HG03558 (cell line): Measurements from ENCODE around the gene CR1L.
"Not testable (repeated sequence)": the region's sequence is repeated elsewhere in the genome, so short reads cannot be mapped to it uniquely, and the experiment has no call there.

Source experiments
- ATAC-seq: cut with Tn5 transposase; IDR thresholded peaks from one replicate; pipeline ENCODE4 v1.9.1; 2021; ENCODE audit warnings: moderate number of reproducible peaks; ENCODE audit not compliant: unreplicated experiment; ENCODE audit errors: extremely low read depth

CR1L gene

DNA sequence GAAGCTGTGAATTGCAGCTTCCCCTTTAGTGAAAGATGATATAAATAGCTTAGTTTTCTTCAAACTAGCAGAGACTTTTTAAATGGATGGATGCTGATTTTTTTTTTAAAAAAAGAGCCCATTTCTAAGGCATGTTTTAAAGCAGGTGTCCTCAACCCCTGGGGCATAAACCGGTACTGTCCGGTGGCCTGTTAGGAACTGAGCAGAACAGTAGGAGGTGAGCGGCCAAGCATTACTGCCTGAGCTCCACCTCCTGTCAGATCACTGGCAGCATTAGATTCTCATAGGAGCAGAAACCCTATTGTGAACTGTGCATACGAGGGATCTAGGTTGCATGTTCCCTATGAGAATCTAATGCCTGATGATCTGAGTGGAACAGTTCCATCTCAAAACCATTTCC, 31.2 kb downstream of the CR1L start:
- no peak for ATAC-seq

DNA sequence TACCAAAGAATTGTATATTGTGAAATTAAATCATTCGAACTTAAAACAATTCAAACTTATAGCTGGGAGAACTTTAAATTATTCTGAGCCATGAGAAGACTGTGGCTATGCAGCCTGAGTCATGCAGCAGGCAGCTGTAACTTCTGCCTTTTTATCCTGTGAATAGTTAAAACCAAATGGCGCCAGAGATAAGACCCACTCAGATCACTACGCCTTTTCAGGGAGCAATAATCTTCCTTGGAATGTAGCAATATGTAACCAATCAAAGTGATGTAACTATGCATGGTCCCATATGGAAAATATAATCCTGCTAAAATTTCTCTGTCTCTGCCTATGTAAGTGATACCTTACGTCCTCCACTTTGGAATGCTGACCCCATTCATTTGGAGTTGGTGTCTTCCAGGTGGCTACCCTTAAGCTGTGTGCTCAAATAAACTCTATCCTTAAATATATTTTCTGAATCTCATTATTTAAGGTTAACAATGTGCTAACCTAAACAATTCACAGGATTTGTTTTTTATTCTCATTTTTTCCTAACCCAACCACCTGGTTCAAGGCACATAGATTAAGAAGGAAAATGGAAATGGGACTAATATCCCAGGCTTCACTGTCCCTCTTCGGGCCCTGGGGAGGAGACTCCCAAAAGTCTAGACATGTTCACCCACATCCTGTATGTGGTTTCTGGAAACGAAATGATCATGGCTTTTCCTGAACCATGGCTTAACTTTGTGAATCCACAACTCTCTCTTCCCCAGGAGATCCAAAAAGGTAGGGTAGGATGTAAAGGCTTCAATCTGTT, 35.9 kb downstream of the CR1L start:
- not testable (repeated sequence) for ATAC-seq

DNA sequence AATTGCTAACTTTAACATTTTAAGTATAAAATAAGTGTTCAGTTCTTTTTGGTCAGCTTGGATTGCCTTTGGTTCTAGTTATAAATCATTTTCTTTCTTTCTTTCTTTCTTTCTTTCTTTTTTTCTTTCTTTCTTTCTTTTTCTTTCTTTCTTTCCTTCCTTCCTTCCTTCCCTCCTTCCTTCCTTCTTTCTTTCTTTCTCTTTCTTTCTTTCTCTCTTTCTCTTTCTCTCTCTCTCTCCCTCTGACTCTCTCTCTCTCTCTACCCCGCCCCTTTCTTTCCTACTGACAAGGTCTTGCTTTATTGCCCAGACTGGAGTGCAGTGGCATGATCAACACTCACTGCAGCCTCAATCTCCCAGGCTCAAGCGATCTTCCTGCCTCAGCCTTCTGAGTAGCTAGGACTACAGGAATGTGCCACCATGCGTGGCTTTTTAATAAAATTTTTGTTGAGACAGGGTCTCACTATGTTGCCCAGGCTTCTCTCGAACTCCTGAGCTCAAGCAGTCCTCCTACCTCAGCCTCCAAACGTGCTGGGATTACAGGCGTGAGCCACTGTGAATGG, 38.0 kb downstream of the CR1L start:
- ATAC-seq: not testable (repeated sequence)

DNA sequence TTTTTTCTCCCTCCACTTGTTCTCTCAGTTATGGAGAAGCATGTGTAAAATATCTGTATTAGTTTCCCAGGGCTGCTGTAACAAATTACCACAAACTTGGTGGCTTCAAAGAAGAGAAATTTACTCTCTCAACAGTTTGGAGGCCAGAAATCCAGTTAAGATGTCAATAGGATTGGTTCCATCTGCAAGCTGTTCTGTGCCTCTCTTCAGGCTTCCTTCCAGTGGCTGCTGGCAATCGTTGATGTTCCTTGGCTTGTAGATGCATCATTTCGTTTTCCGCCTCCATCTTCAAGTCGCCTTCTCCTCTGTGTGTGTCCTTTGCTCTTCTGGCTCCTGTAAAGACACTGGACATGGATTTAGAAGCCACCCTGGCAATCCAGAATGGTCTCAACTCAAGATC, 45.6 kb downstream of the CR1L start:
- not testable (repeated sequence) for ATAC-seq

DNA sequence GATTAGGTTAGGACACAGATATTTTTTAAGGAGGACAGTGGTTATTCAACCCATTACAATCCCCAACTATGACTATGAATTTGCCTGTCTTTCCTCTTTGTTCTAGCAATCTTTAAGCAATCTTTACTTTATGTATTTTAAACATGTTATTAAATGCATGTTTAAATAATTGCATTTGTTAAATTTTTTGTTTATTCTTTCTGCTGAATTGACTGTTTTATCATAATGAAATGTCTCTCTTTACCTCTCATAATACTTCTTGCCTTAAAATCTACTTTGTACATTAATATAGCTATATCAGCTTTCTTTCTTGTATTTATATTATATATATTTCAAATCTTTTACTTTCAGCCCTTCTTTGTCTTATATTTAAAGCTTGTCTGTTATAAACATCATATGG, 46.1 kb downstream of the CR1L start:
- ATAC-seq: no peak

DNA sequence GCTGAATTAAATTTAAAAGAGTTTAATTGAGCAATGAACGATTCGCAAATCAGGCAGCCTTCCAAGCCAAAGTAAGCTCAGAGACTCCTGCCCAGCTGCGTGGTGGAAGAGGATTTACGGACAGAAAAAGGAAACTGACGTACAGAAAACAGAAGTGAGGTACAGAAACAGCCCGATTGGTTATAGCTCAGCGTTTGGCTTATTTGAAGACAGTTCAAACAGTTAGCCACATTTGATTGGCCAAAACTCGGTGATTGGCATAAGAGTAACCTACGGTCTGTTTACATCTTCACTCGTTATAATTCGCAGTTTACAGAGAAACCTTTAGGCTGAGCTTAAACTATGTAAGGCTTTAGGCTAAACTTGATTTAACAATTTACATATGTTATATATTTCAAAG, 46.9 kb downstream of the CR1L start:
- no peak for ATAC-seq

DNA sequence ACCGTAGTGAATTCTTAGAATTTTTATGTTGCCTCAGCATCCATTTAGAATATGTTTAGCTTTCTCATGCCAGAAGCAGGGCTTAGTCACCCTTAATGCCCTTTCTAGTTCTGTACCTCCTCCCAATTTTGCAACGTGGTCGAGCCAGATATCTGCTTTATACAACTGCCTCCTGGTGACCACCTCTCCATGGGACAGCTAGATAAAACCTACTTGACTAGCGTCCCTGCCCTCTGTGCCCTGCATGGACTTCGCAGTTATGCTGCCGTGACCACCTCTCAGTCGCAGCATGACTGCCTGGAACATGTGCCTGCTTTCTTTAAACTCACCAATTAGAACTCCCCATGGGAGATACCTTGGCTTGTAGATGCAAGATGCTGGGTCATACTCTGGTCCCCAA, 47.4 kb downstream of the CR1L start:
- not testable (repeated sequence) for ATAC-seq

DNA sequence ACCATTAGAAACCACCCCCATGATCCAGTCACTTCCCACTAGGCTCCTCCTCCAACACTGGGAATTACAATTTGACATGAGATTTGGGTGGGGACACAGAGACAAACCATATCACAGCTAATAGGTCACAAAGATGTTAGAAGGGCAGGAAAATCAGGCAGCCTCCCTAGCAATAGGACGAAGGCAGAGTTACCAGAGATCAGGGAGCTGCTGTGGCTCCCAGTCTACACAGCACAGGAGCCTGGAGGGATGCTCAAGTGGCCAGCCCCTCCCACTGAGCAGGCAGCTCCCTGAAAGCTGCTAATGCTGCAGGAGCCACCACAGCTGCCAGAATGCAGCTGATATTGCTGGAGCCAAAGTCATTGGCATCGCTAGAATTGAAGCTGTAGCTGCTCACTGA, 51.0 kb downstream of the CR1L start:
- no peak for ATAC-seq

DNA sequence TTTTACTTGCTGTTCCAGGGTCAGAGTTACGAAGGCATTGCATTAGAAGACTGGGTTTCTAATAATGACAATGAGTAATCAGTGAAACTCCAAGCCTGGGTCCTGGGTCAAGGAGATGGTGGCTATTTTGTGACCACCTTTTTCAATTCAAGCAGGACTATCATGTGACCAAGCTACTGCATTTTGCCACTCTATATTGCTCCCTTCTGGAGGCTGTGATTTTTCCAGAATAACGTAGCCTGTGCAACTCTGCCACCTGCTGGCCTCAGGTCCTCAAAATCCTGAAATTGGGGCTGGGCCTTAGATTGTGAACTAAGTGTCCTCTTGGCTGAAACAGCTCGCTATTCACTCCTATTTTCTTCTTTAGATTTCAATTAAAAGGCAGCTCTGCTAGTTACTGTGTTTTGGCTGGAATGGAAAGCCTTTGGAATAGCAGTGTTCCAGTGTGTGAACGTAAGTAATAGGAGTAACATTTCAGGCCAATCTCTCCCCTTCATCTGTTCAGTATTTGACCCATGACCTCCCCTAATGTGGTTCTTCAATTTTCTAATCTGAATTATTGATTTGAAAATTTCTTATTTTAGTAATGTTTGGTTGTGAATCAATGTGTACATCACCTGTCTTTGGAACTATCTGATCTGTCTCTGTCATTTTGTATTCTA, 54.0 kb downstream of the CR1L start:
- no peak for ATAC-seq

DNA sequence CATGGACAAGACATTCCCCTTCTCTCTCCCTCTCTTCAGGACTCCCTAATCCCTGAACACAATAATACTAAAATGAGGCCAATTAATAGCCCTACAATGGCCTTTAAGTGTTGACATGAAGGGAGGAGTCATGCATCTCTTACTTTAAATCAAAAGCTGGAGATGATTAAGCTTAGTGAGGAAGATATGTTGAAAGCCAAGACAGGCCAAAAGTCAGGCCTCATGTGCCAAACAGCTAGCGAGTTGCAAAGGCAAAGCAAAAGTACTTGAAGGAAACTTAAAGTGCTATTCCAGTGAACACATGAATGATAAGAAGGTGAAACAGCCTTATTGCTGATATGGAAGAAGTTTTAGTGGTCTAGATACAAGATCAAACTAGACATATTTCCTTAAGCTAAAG, 57.4 kb downstream of the CR1L start:
- no peak for ATAC-seq

DNA sequence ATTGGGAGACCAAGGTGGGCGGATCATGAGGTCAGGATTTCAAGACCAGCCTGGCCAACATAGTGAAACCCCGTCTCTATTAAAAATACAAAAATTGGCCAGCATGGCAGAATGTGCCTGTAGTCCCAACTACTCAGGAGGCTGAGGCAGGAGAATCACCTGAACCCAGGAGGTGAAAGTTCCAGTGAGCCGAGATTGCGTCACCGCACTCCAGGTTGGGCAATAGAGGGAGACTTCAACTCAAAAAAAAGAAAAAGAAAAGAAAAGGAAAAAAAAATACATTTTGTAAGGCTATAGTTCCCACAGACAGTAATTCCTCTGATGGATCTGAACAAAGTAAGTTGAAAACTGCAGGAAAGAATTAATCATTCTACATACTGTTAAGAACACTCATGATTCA, 58.8 kb downstream of the CR1L start:
- ATAC-seq: no peak

DNA sequence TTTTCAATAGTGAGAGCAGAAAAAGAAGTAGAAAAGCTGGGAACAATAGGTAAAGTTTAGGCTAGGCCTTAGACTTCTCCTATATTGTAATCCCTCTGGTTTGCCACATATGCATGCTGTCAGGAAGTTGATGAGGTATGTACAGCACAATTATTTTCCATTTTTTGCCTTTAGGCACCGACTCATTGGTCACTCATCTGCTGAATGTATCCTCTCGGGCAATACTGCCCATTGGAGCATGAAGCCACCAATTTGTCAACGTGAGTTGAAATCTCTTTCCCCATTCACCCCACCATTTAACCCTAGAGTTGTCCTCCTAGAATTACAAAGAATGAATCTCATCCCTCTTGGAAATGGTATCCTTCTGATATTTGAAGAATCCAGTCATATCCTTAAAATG, 63.1 kb downstream of the CR1L start:
- not testable (repeated sequence) for ATAC-seq

DNA sequence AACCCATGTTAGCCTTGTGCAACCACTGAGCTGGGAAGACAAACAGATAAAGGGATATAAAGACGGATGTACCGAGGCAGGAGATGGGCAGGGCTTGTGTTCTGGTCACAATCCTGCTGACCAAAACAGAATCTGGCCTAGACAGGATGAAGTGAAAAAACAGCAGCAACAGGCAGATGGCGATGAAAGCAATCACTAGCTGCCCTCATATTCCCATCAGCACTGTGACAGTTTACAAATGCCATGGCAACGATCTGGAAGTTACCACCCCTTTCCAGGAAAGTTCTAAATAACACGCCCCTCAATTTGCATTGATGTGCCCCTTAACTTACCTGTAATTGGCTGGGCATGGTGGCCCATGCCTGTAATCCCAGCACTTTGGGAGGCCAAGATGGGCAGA, 66.4 kb downstream of the CR1L start:
- no peak for ATAC-seq

DNA sequence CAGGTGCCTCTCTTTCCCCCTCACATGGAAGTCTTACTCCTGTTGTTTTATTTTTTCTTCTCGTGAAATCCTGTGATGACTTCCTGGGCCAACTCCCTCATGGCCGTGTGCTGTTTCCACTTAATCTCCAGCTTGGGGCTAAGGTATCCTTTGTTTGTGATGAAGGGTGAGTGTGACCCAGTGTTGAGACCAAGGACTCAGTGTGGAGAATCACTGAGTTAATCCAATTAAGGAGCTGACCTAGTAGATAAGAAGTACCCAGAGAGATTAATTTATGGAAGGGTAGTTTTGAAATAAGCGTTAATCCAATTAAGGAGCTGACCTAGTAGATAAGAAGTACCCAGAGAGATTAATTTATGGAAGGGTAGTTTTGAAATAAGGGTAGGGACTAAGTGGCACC, 67.8 kb downstream of the CR1L start:
- not testable (repeated sequence) for ATAC-seq

DNA sequence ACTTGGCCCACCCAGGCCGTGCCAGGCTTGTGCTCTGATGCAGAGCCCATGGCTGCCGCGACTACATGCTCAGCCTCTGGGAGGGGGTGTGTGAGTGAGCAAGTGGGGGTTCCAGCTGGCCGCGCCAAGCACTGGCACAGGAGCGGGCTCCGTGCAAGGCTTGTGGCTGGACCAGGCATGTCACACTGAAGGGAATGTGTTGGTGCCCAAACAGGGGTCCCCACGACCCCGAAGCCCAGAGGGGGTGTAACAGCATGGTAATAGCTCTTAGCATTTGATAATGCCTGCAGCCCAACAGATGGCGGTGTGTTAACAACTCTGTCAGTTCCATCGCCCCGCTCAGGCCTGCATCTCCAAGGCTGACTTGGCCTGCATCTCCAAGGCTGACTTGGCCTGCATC, 68.6 kb downstream of the CR1L start:
- ATAC-seq: no peak

DNA sequence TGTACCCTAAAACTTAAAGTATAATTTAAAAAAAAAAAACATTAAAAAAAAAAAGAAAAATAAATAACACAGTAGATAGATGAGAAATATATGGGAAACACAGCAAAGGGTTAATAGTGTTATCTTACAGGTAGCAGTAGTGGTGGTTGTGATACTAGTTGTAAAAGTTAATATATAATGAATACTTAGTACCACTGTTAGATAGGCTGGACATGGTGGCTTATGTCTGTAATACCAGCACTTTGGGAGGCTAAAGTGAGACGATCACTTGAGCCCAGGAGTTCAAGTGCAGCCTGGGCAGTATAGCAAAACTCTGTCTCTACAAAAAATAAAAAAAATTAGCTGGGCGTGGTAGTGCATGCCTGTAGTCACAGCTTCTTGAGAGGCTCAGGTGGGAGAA, 74.3 kb downstream of the CR1L start:
- no peak for ATAC-seq

DNA sequence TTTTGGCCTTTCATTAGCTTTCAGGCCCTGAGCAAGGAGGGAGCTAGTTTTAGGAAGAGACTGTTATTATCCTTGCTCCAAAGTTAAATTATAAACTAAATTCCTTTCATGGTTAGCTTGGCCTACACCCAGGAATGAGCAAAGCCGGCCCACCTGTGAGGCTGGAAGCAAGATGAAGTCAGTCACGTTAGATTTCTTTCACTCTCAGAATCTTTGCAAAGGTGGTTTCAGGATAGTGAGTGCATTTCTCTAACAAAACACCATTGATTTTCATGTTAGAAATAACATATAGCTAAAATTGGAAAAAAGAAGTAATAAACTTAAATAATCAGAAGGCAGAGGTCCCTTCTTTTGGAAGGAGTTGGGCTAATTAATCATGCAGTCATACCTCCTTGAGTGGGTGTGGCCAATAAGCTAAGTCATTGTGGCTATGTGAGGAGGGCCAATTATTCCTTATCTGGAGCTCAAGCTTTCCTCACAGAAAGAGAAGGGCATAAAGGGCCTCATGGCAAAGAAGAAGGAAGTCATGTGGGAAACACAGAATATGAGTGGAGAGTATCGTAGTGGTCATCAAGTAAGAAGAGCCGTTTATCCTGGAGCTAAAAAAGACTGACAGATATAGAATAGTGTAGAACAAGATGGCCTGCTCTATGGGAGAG, 83.4 kb downstream of the CR1L start:
- ATAC-seq: not testable (repeated sequence)

DNA sequence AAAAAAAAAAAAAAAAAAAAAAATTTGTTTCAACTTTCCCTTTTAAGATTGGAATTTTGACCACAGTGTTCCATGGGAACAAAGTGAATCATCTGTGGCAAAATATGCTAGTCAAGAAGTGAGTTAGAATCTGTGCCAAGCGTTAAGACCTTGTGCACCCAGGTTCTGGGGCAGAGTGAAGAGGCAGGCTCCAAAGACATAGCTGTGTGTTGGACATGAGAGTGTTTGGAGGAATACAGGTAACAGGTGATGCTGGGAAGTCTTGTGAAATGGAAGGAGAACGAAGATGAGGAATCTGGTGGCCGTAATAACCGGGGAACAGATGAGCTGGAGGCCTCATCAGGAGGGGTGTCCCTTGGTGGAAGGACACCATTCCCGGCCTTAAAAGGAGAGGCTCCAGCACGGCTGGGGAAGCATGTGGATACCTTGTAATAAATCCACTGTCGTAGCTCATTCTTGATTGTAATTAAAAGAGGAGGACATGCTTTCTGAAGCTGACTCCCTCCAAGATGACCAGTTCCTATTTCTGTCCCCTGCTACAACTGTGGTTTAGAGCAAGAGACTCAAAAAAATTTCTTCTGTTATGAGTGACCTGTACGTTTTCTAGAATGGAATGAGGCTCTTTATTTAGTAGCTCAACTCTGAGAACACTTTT, 92.7 kb downstream of the CR1L start:
- not testable (repeated sequence) for ATAC-seq

DNA sequence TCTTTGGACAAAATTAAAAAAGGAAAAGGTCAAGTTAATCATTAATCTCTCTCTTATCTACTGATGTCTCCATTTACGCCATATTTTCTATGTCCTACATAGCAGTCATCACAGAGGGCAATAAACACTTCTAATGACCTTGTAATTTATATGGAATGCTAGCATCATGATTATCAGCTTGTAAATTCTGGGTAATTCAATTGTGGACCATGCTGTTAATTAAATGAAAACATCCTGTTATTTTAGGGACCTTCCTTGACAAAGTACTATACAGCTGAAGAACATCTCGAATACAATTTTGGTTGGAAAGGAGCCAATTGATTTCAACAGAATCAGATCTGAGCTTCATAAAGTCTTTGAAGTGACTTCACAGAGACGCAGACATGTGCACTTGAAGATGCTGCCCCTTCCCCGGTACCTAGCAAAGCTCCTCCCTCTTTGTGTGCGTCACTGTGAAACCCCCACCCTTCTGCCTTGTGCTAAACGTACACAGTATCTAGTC, 93.3 kb downstream of the CR1L start:
- ATAC-seq: not testable (repeated sequence)

DNA sequence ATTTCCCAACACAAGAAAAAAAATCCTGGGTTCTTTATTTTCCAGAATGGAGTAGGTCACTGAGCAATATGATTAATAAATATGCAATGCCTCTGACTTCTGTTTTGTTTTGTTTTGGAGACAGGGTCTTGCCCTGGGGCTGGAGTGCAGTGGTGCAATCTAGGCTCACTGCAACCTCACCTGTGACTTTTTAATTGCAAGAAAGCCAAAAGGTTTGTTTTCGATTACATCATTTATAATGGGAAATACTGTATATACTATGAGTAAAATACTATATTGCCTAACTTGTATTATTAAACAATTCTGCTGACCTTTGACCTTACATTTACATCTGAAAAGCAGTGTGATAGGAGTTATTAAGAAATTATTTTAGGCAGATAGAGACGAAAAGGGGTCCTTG, 95.3 kb downstream of the CR1L start:
- no peak for ATAC-seq
